Left cardiac atrium (tissue), 4 donors: ENCODE measurements around the gene ODF4. TPM values are rescaled to one million over a fixed set of nuclear protein-coding genes. Genes with fewer than 3 reads are reported as not detected.
"Not testable (repeated sequence)": the region's sequence is repeated elsewhere in the genome, so short reads cannot be mapped to it uniquely, and the experiment has no call there.

ENCODE experiments used
- ATAC-seq, 2 donors: fragments of 200-7000 bp; cut with Tn5 transposase; one replicate each; pipeline ENCODE4 v1.9.1; 2020; ENCODE audit warnings: mild to moderate bottlenecking in 2 of 2, moderate library complexity in 2 of 2
- DNase-seq: peaks from one replicate; pipeline ENCODE4 v3.0.0-alpha.2; 2020
- intact Hi-C, 2 donors: fragments of 100-400 bp; cut with DNase I; formaldehyde crosslinking; loops; one replicate each; pipeline versions ENCODE4 v1.14.1 to v1.15.1; 2022 to 2023
- total RNA-seq, 2 donors: library from RNA; stranded (reverse); fragmentation: NEBNext Ultra II Directional; extraction: Animal tissue kit (Norgen Biotek cat#: 25700); gene quantifications; one replicate each; pipeline ENCODE4 v1.2.1, GENCODE V29; 2021
- donor health status: DM: no; HTN: yes; CAD: no.
- donor health status: DM: no; HTN: yes; CAD: no; lungs with severe emphysema.
- donor health status: DM: yes; HTN: yes; CAD: no.
- donor health status: Dilated cardiomyopathy.

The ODF4 gene
- total RNA-seq, 2 donors from 2014 or later, result not detected

DNA sequence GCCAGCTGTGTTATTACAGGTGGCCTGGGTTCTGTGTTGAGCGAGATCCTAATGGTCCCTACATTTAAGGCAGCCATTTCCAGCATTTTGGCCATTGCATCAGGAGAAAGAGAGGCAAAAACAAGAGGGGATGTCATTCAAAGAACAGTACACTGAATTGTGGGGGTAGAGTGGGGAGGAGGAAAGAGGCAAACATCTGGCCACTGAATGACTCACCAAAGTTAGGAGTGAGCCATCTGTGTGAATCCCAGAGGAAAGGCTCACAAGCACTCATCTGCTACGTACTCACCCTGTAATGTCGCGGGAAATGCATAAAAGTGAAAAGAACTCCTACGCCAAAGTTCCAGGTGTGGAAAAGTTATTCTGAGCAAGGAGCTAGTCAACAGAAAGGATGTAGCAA, 20.1 kb downstream of the ODF4 start:
- ATAC-seq (peak; percentile 74 to 85), DNase-seq (no peak)
- intact Hi-C loops, result no loop called here

DNA sequence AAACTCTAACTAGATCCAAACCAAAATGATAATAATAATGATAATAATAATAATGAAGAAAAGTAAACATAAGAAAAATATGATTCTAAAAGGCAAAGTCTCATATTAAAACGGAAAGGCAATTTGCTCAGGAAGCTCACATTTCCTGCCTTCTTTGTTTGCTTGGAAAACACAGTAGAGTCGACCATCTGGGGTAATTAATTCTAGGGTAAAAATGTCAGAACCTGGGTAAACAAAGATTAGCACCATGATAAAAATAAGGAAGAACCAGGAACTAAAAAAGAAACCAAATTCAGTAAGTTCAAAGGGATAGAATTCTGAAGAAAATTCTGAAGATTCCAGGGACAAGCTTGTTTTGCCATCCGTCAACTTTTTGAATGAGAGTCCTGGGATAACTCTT, 20.6 kb downstream of the ODF4 start:
- peak in 1 of 2 donors; percentile 25 for ATAC-seq
- intact Hi-C loops, result no loop called here

DNA sequence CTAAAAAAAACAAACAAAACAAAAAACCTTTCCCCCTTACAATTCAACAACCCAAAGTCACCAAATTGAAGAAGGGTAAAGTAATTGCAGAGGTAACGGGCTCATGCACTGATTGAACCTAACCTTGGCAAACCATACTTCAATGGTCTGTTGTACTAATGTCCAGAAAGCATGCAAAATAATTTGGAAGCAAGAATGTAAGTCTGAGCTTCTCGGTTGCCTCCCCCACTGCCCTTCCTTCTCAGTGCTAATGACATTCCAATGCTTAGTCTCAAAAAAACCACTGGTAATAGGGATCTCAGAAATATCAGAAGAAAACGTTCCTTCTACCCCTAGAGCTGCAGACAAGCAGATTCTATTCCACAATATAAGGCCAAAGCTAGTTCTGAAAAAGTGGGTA, 21.1 kb downstream of the ODF4 start:
- DNase-seq (no peak), ATAC-seq (no peak)
- intact Hi-C loops, result no loop called here

More for the DNA sequence above, 20.6 kb downstream of the ODF4 start:
- no peak for DNase-seq

DNA sequence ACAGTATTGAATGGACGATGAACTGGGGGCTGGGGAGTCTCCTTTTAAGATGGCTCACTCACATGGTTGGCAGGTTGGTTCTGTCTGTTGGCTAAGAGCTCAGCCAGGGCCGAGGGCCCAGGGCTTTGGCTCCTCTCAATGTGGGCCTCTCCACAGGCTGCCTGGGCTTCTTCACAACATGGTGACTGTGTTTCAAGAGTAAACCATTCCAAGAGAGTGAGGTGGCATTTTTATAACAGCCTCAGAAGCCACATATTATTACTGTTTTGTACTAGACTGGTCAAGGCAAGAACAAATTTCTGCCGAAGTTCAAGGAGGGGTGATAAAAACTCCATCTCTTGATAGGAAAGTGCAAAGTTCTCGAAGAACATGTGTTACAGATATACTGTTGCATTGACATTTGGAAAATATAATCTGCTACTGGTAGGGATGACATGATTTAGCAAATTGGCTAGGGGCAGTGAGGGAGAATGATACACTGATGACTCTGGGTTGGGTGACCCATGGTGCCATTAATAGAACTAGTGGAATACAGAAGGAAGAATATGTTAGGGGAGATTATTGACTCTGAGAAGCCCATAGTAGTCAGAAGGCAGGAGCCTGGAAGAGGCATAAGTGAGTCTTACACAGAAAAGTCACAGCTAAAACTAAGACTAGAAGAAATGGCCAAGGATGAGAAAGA, 23.2 kb downstream of the ODF4 start:
- no peak for ATAC-seq
- no peak for DNase-seq
- intact Hi-C loops, result no loop called here

DNA sequence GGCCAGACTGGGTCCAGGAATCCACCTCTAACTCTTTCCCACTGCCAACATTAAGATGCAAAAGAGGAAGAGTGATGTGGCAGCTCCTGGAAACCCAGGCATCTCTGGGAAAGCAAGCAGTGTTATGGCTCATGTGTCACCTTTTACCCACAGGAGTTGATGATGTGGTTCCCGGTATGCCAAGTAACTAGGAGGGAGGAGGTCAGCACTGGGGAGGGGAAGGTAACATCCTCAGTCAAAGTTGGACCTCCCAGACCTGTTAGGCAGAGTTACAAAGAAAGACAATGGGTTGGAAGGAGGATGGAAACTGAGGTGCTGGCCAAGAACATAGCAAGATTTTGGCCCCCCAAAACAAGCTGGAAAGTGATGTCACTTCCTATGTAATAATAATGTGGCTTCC, 25.5 kb downstream of the ODF4 start:
- no peak for DNase-seq
- intact Hi-C loops, result no loop called here
- ATAC-seq, result peak; percentile 56 to 62

DNA sequence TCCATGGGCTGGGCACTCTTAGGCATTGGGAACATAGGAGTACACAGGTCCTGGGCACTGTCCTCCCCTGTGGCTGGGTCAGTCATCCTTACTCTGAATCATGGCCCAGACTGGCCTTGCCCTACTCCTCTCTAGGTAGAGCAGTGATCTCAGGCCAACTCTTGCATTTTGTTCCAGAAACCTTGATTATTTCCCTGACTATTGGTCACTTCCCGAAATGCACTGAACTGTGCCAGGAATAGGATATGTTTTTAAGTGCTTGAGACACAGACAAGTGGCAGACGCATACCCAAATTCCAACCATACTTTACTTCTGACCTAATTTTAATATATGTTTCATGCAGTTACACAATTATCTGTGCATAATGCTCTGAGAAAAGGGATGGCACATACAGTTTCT, 26.6 kb downstream of the ODF4 start:
- intact Hi-C loops, result no loop called here
- peak; percentile 32 to 55 for ATAC-seq

DNA sequence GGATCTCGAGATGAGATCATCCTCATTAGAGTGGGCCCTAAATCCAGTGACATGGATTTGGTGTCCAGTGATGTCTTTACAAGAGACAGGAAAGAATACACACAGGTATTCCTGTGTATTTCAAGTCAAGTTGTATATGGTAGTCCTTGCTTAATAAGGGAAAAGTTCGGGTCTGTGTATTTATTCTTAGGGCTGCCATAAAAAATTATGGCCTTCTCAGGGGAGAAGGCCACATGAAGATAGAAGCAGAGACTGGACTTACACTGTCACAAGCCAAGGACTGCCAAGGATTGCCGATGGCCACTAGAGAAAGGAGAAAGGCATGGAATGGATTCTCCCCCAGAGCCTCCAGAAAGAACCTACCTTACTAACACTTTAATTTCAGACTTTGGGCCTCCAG, 28.6 kb downstream of the ODF4 start:
- DNase-seq, result no peak
- intact Hi-C loops, result no loop called here
- ATAC-seq, result no peak

More for the DNA sequence above, 26.6 kb downstream of the ODF4 start:
- peak; percentile 29 for DNase-seq

DNA sequence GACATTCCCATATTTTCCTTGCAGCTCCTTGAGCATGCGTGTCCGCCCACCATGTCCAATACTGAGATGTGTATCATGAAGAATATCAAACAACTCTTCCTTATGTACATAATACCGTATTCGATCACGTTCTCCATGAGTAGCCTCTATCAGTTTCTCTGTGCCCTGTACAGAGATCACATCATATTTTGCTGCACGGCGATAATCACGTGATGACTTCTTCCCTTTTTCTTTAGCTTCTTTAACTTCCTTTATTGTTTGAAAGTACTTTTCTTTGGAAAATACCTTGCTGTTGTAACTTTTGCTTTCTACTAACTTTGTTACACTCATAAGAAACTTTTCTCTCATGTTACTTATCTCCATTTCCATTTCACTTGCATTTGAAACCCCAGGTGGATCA, 30.3 kb downstream of the ODF4 start:
- intact Hi-C loops, result no loop called here
- no peak for DNase-seq
- no peak for ATAC-seq

DNA sequence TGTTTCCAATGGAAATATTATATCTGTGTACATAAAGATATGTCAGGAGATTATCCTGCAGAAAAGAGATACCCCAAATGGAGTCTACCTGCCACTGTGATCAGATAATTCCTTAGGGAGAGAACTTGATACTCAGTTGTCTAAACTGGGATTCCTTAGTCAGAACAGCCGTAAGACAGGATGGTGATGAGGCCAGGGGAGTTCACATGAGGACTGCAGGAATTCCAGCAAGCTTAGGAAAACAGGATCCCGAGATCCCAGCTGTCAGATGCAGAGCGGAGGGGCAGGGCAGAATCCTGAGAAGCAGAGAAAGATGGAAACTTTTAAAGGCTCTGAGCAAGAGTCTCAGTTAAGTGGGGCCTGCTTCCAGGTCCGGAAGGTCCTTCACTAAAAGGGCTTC, 32.1 kb downstream of the ODF4 start:
- DNase-seq, result no peak
- intact Hi-C loops, result no loop called here
- ATAC-seq, result no peak

DNA sequence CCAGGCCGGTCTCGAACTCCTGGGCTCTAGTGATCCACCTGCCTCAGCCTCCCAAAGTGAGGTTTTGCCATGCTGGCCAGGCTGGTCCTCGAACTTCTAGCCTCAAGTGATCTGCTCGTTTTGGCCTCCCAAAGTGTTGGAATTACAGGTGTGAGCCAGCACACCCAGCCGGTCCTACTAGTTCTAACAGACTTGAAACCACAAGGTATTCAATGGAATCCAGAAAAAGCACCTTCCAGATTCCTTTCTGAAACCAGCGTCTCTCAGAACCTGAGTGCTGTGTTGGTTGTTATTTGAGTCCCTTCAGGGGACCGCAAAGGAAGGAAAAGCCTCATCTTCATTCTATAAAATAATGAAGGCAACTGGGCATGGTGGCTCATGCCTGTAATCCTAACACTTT, 32.8 kb downstream of the ODF4 start:
- DNase-seq, result no peak
- ATAC-seq, result no peak
- intact Hi-C loops, result no loop called here

DNA sequence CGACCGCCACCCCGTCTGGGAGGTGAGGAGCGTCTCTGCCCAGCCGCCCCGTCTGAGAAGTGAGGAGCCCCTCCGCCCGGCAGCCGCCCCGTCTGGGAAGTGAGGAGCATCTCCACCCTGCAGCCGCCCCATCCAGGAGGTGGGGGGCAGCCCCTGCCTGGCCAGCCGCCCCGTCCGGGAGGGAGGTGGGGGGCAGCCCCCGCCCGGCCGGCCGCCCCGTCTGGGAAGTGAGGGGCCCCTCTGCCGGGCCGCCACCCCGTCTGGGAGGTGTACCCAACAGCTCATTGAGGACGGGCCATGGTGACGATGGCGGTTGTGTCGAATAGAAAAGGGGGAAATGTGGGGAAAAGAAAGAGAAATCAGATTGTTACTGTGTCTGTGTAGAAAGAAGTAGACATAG, 34.2 kb downstream of the ODF4 start:
- intact Hi-C loops, DNase-seq, ATAC-seq: not testable (repeated sequence)

DNA sequence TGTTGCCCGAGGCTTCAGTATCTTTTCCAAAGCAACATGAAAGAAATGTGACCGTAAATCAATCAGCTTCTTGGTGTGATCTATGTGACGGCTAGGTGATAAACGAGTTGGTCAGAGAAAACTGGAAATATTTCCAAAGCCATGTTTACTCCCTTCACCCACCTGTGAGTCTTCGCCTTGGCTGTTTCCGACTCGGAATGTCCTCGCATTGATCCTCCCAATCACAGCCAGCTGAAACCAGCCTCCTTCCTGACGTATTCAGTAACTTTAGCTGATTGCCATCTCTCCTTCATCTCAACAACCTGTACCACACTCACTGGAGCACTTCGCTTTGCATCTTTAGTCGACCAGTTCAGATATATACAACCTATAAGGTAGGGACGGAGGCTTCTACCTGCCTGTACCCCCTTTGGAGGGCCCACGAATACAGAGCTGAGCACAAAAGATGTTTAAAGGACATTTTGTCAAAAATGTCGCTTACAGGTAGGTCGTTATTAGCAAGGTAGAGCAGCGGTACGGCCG, 36.2 kb downstream of the ODF4 start:
- intact Hi-C loops, result loop anchor here in 1 of 2 donors (5.0 kb wide), 1 partner anchor 63 kb away; the partner anchor contains the start of gene ARHGEF15
- DNase-seq, result no peak
- ATAC-seq, result peak; percentile 12 to 13

DNA sequence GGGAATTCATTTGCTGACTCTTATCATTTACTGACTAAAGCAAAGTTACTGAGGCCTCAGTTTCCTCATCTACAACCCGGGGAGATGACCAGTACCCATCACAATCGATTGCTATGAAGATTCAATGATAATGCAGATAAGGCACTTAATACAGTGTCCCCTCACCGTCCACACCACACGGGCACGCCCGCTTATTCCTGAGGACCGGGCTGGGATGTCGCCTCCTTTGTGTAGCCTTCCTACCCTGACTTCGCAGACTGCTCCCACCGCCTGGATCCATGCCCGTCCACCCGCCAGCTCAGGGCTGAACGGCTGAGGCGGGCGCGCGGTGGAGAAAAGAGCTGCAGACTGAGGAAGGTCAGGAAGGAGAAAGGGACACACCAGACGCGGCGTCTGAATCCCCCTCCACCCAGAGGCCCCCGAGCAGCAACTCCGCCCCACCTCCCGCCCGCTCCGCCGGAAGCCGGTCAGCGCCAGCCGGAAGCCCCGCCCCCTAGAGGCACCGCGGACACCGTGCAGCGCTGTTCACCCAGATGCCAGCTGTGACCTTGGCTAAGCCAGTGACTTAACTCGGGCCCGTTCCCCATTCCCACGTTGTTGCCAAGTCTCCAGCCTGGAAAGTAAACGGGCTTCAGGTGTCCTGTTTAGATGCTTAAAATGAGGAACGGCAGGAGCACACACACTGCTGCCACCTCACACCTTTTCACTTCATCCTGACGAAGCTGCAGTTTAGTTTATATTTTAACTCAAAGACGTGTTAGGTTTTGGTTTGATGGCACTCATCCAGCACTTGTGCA, 36.8 kb downstream of the ODF4 start, which contains the start of gene KRABD2:
Gene KRABD2 (minus strand): TSS at position 434 of the 797 bp plus-strand sequence.
- intact Hi-C loops, result loop anchor here in 1 of 2 donors (5.0 kb wide), 1 partner anchor 64 kb away; the partner anchor contains the start of gene ARHGEF15
- peak; percentile 98 for ATAC-seq
- peak; percentile 93 for DNase-seq

DNA sequence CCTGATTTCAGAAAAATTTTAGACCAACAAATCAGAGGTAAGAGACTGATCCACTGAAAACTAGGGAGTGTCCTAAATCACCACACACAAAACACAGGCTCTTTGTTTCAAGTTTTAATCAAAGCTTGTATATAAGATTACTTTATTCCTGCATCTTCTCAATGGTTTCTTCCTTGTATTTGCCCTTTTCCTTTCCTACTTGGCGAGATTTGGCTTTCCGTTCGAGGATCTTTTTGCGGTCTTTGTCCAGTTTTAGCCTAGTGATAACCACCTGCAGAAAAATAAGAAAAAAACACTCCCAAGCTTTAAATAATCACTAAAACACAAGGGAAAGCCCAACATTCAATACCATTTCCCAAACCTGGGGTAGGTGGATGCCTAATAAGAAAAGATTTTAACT, 37.8 kb downstream of the ODF4 start:
- intact Hi-C loops, result loop anchor here in 1 of 2 donors (5.0 kb wide), 1 partner anchor 65 kb away; the partner anchor contains the start of gene ARHGEF15
- ATAC-seq (no peak), DNase-seq (no peak)

DNA sequence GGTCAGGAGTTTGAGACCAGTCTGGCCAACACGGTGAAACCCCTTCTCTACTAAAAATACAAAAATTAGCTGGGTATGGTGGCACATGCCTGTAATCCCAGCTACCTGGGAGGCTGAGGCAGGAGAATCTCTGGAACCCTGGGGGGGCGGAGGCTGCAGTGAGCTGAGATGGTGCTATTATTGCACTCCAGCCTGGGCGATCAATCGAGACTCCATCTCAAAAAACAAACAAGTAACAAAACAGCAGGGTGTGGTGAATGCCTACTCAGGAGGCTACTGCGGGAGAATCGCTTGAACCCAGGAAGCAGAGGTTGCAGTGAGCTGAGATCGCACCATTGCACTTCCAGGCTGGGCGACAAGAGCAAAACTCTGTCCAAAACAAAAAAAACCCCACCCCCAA, 38.5 kb downstream of the ODF4 start:
- not testable (repeated sequence) for DNase-seq, ATAC-seq
- intact Hi-C loops, result loop anchor here in 1 of 2 donors (5.0 kb wide), 1 partner anchor 66 kb away; the partner anchor contains the start of gene ARHGEF15

DNA sequence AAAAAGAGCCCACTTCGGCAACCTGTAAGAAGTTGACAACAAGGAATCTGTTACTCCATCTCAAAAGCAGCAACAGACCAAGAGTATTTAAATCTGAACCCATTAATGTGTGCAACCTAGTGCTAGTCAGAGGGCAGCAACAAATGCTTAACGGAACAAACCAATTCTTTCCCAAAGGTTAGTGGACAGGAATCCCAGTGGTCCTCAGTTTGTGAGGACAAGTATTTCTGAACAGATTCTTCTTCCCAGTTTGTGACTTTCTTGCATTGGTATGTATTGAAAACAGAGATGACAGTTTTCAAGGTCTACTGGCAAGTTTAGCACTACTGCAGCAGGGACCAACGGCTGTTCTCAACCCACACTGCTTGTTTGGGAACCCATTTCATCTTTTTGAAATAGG, 40.4 kb downstream of the ODF4 start:
- ATAC-seq (no peak), DNase-seq (no peak)
- intact Hi-C loops, result no loop called here

DNA sequence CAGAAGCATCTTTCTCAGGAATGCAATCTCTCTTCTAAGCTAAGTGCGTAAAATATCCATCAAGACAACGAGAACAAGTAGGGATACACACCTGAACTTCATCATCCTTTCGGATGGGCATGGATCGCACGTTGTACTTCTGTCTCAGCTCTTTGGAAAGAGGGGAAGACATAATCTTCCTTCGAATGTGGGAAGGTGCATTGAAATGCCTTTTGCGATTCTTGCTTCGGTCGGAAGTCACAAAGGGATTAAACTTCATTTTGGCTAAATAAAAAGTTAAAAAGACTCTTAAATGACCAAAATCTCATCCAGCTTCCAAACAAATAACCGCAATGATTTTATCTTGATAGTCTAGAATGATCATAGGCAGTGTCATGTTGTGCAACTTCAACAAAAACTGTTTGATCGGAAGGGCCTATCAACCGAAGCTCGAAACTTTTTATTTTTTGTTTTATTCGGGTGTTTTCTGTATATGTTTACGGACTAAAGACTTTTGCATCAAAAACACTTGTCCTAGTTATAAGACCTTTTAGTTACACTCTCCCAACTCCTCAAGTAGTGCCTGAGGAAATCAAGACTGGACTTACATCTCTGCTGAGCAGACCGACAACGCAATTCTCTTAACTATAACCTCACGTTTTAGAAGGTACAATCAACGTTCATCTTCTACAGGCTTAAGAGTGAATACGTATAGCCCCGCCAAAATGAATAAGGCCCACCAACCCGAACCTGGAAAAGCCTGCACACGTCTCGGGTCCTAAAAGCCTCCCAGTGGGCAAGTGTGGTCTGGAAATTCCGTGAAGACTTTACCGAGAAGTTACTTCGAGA, 42.6 kb downstream of the ODF4 start:
- DNase-seq (no peak), ATAC-seq (no peak)
- intact Hi-C loops, result no loop called here

DNA sequence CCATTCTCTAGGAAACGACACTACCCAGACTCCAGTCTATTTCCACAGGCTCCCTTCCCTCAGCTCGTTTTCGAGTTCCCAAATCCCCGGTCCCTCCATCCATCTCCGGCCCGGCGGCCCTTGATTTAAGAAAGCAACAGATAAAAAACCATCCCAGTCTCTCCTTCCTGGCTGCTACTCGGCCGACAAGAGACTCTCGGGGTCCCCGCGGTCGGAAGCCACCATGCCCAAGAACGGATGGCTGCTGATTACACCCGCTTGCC, 43.2 kb downstream of the ODF4 start:
- no peak for DNase-seq
- peak; percentile 0 to 4 for ATAC-seq
- intact Hi-C loops, result no loop called here

DNA sequence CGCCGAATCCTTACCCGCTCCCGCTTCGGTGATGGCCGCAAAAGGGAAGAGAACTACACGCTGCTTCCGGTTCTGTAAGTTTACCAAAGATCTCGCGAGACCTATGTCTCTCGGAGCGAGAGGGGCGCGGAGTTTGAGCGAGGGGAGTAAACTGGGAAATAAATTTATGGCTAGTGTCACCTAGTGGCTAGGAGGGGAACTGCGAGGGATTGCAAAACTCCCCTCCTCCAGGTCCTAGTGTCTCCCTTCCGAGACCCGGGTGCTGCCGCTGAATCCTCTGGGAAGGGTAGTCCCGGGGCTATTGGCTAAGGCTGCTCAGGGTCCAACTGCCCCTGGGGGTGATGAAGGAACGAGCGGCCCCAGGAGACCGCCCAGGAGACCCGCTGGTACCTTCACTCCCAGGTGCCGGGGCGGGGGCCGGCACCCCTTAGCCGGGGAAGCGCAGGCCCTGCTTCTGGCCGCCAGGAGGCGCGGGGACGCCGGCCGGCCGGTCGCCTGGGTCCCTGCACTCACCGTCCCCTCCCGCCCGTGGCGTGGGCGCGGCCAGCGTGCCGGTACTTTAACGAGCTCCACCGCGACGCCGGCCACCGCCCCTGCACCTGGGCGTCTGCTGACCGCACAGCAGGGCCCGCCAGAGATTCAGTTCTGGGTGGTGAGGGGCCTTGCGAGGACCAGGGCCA, 43.6 kb downstream of the ODF4 start, which contains the start of gene RPL26:
Gene RPL26 (minus strand): TSS at position 51 of the 680 bp plus-strand sequence. CDS start 883 bp downstream, outside the sequence.
- intact Hi-C loops, result no loop called here
- peak; percentile 95 for DNase-seq
- peak; percentile 91 to 94 for ATAC-seq
